Upper lobe of left lung (tissue), 6 donors: ENCODE measurements around the gene TMEM182. TPM values are rescaled to one million over a fixed set of nuclear protein-coding genes. Genes with fewer than 3 reads are reported as not detected.

Experiments
- ATAC-seq, 2 donors: fragments of 200-7000 bp; cut with Tn5 transposase; one replicate each; pipeline ENCODE4 v1.9.1; 2022; ENCODE audit warnings: mild to moderate bottlenecking in 2 of 2, moderate library complexity in 2 of 2; ENCODE audit not compliant: low FRiP score in 2 of 2
- DNase-seq, 2 donors: peaks; one replicate each; pipeline ENCODE4 v3.0.0-alpha.2; 2019 to 2020
- H3K27ac ChIP-seq, 4 donors: fragments of 200-600 bp; sonication (generic); one replicate each; pipeline ENCODE4 v1.5.1; 2016 to 2019
- H3K27me3 ChIP-seq, 4 donors: fragments of 200-600 bp; sonication (generic); one replicate each; pipeline ENCODE4 v1.5.1; 2017 to 2019
- H3K36me3 ChIP-seq, 4 donors: fragments of 200-600 bp; sonication (generic); one replicate each; pipeline ENCODE4 v1.5.1; 2016 to 2019
- H3K4me1 ChIP-seq, 4 donors: fragments of 200-600 bp; sonication (generic); one replicate each; pipeline ENCODE4 v1.5.1; 2018 to 2019
- H3K4me3 ChIP-seq, 4 donors: fragments of 200-600 bp; sonication (generic); one replicate each; pipeline ENCODE4 v1.5.1; 2017 to 2019; ENCODE audit warnings: mild to moderate bottlenecking in 2 of 4, moderate library complexity in 1 of 4
- H3K9me3 ChIP-seq, 4 donors: fragments of 200-600 bp; sonication (generic); one replicate each; pipeline ENCODE4 v1.5.1; 2018 to 2019
- EP300 ChIP-seq, 4 donors: sonication (generic); formaldehyde crosslinking; IDR thresholded peaks; one replicate each; pipeline ENCODE4 v1.5.1; 2017; ENCODE audit warnings: antibody characterized with exemption in 4 of 4, control low read depth in 2 of 4
- POLR2A ChIP-seq, 4 donors: fragments of 450-650 bp; IDR thresholded peaks; one replicate each; pipeline ENCODE4 v1.5.1; 2016 to 2017; ENCODE audit warnings: antibody characterized with exemption in 4 of 4, mild to moderate bottlenecking in 2 of 4
- POLR2AphosphoS5 ChIP-seq, 2 donors: sonication (generic); formaldehyde crosslinking; IDR thresholded peaks; one replicate each; pipeline ENCODE4 v1.5.1; 2017; ENCODE audit warnings: antibody characterized with exemption in 2 of 2
- WGBS, 2 donors: methylation state at CpG; one replicate each; pipeline ENCODE4 v1.1.5; 2017 to 2018; 5-methylcytosine and 5-hydroxymethylcytosine counted together
- total RNA-seq, 6 donors: library from RNA; depleted of rRNA in 4 of 6; stranded (reverse); fragments of >200 nt in 4 of 6; gene quantifications; one replicate each; pipeline versions ENCODE4 v1.1.0 to v1.2.1, GENCODE V29; 2016 to 2021
- TF ChIP-seq, protein P1 (sequence below), 6 experiments: fragments of 450-650 bp in 4 of 6; fragments of 200-600 bp in 2 of 6; sonication (generic) in 2 of 6; IDR thresholded peaks; one replicate each; pipeline ENCODE4 v1.5.1; 2016 to 2019; ENCODE audit warnings: antibody characterized with exemption in 6 of 6
- donor health status: DM: no; HTN: no; CAD: no; lungs with moderate emphysema.
- donor health status: DM: no; HTN: yes; CAD: no; lungs with severe emphysema.

The TMEM182 gene
- total RNA-seq, 6 donors from 2014 or later: 1.7 to 5.6 (median 2.7) TPM; not detected in 2

DNA sequence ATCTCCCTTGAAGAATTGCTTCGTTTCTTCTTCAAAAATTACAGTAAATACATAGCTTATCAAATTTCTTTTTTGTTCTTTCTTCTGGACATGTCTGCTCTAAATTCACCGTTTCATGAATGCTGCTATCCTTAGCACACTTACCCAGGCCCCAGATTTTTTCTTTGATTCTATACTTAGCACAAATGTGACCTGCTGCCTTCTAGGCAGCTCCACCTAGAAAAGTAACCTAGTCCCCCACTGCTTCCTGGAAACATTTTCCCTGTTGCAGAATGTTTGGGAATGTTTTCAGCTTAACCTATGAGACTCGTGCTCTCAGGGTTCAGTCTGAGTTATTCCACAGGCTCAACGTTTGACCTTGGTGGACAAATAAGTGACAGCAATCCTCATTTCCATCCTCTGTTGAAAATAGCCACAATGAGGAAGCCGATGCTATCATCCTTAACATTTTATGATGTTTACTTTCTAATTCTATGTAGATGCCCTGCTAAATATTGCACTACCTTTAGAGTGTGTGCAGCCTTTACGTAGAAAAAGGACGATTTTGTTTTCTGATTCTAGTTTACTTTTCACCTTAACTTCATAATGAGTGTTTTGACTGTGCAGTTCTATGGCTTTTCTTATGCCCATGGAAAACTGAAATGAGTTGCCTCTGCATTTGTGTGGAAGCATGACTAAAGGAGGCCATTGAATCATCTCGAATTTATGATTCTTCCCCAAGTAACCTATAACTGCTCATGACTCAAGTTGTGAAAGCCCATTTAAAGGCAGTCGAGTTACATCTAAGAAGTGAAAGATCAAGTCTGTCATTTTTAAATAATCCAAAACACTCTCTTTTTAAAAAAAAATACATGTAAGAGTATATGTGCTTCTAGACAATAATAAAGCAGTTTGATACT is 47.7 kb downstream of the TMEM182 start:
- Histone ChIP-seq H3K27ac (no peak overlapping the region), H3K36me3 (no peaks in the 10 kb centered on the region), H3K9me3 (no peaks in the 10 kb centered on the region), H3K4me3 (no peak overlapping the region), H3K27me3 (no peaks in the 10 kb centered on the region), H3K4me1 (no peaks in the 10 kb centered on the region)
- ATAC-seq (no peak), DNase-seq (no peak)
- WGBS, 2 donors: 58 to 66% methylated on average over 9 of the region's 9 CpGs
- no peak for TF ChIP-seq EP300 (IDR thresholded peaks at IDR 0.05)
- TF ChIP-seq POLR2A (IDR thresholded peaks at IDR 0.05): no peak
- no peak for TF ChIP-seq POLR2AphosphoS5 (IDR thresholded peaks at IDR 0.05)
- TF ChIP-seq, protein P1, sequence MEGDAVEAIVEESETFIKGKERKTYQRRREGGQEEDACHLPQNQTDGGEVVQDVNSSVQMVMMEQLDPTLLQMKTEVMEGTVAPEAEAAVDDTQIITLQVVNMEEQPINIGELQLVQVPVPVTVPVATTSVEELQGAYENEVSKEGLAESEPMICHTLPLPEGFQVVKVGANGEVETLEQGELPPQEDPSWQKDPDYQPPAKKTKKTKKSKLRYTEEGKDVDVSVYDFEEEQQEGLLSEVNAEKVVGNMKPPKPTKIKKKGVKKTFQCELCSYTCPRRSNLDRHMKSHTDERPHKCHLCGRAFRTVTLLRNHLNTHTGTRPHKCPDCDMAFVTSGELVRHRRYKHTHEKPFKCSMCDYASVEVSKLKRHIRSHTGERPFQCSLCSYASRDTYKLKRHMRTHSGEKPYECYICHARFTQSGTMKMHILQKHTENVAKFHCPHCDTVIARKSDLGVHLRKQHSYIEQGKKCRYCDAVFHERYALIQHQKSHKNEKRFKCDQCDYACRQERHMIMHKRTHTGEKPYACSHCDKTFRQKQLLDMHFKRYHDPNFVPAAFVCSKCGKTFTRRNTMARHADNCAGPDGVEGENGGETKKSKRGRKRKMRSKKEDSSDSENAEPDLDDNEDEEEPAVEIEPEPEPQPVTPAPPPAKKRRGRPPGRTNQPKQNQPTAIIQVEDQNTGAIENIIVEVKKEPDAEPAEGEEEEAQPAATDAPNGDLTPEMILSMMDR (IDR thresholded peaks at IDR 0.05): no peak

DNA sequence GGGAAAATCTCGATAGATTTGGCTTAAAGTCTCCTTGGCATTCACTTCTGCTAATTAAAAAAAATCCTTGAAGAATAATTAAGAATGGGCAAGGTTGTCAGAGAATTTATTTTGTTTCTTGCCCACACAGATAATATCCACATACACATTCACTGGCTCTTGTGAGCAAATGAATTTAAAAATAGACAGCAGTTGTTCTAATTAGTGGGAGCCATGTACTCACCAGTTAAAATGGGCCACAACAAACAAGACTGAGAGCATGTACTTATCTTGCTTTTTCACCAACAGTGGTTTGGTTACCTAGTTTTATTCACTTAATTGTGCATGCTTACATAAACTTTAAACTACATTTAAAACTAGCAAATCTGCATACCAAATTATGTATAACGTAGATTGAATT is 53.5 kb downstream of the TMEM182 start:
- no peak for TF ChIP-seq POLR2AphosphoS5 (IDR thresholded peaks at IDR 0.05)
- no peak for TF ChIP-seq EP300 (IDR thresholded peaks at IDR 0.05)
- TF ChIP-seq, protein P1 (IDR thresholded peaks at IDR 0.05): no peak
- no peak for TF ChIP-seq POLR2A (IDR thresholded peaks at IDR 0.05)
- no peak for DNase-seq

DNA sequence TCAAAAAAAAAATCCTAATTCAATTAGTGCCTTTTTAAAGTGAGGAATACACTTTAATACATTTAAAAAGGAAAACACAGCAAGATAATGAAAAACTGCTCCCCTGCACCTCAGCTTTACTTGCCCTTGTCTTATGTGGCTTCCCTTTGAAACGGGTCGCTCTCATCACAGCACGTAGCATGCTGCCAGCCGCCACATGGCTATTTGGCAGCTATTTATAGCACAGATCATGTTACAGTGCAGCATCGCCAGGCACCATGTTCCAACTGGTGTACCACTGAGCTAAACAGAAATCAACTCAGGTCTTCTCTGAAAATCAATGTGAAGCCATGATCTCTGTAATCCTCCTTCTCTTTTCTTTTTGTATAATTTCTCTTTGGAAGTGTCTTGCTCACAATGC is 65.1 kb downstream of the TMEM182 start:
- ATAC-seq (no peak), DNase-seq (no peak)
- 13 to 32% methylated on average over 5 of the region's 5 CpGs for WGBS, 2 donors
- H3K36me3 ChIP-seq: no peaks in the 10 kb centered on the region
- no peak overlapping the region for H3K4me3 ChIP-seq
- TF ChIP-seq, protein P1 (IDR thresholded peaks at IDR 0.05): no peak
- TF ChIP-seq POLR2A (IDR thresholded peaks at IDR 0.05) (no peak), POLR2AphosphoS5 (IDR thresholded peaks at IDR 0.05) (no peak), EP300 (IDR thresholded peaks at IDR 0.05) (no peak)
- H3K27me3 ChIP-seq: no peaks in the 10 kb centered on the region
- H3K9me3 ChIP-seq: no peaks in the 10 kb centered on the region
- no peak overlapping the region for H3K27ac ChIP-seq
- no peaks in the 10 kb centered on the region for H3K4me1 ChIP-seq

More for the DNA sequence above, 53.5 kb downstream of the TMEM182 start:
- no peaks in the 10 kb centered on the region for H3K27me3 ChIP-seq
- 82 to 88% methylated on average over 2 of the region's 2 CpGs for WGBS, 2 donors
- no peaks in the 10 kb centered on the region for H3K36me3 ChIP-seq
- H3K27ac ChIP-seq: no peak overlapping the region
- no peak for ATAC-seq
- H3K4me3 ChIP-seq: no peak overlapping the region
- H3K9me3 ChIP-seq: no peaks in the 10 kb centered on the region
- no peaks in the 10 kb centered on the region for H3K4me1 ChIP-seq

DNA sequence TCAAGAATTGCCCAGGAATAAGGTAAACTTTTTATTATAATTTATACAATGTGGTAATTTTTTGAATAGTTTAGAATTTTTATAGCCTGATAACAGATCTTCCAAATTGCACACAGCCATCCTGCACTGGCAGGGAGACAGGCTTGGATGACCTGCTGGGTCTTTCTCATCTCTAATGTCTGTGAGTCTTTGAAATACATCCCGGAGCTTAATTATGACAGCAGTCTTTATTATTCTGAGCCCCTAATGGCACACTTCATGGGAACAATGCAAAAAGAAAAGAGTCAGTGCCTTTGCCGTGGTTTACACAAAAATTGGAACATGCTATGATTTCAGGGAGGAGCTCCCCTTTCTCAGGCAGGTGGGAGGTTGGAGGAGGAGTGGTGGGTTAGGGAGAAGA is 71.0 kb downstream of the TMEM182 start:
- no peaks in the 10 kb centered on the region for H3K9me3 ChIP-seq
- no peaks in the 10 kb centered on the region for H3K4me1 ChIP-seq
- H3K4me3 ChIP-seq: no peak overlapping the region
- 80 to 87% methylated on average over 2 of the region's 2 CpGs for WGBS, 2 donors
- TF ChIP-seq, protein P1 (IDR thresholded peaks at IDR 0.05): no peak
- TF ChIP-seq POLR2A (IDR thresholded peaks at IDR 0.05): no peak
- no peak for TF ChIP-seq POLR2AphosphoS5 (IDR thresholded peaks at IDR 0.05)
- TF ChIP-seq EP300 (IDR thresholded peaks at IDR 0.05): no peak
- no peaks in the 10 kb centered on the region for H3K36me3 ChIP-seq
- H3K27me3 ChIP-seq: no peaks in the 10 kb centered on the region
- ATAC-seq (no peak), DNase-seq (no peak)
- H3K27ac ChIP-seq: no peak overlapping the region
